Prostate gland (tissue), 2 donors: Measurements from ENCODE around the gene OSGEPL1. TPM values are rescaled to one million over a fixed set of nuclear protein-coding genes. Genes with fewer than 3 reads are reported as not detected.

Experiments
- DNase-seq: peaks from one replicate; pipeline ENCODE4 v3.0.0-alpha.2; 2019; ENCODE audit warnings: low spot score
- H3K27ac ChIP-seq, 2 donors: fragments of 200-600 bp; sonication (generic); 2 replicates each; pipeline ENCODE4 v1.5.1; 2017 to 2019
- H3K27me3 ChIP-seq: fragments of 200-600 bp; sonication (generic); replicated peaks from 2 replicates; pipeline ENCODE4 v1.5.1; 2019; ENCODE audit not compliant: insufficient read depth
- H3K36me3 ChIP-seq, 2 donors: fragments of 200-600 bp; sonication (generic); 1 replicate in 1 of 2; 2 replicates in 1 of 2; pipeline versions ENCODE4 v1.5.1 to v1.8.1; 2017 to 2019
- H3K4me1 ChIP-seq: fragments of 200-600 bp; sonication (generic); replicated peaks from 2 replicates; pipeline ENCODE4 v1.5.1; 2019
- H3K4me3 ChIP-seq, 2 donors: fragments of 200-600 bp; sonication (generic); 2 replicates each; pipeline ENCODE4 v1.5.1; 2017 to 2019
- H3K9me3 ChIP-seq: fragments of 200-600 bp; sonication (generic); 2 replicates; pipeline ENCODE4 v1.5.1; 2017
- CTCF ChIP-seq, 4 experiments: fragments of 200-600 bp in 2 of 4; fragments of 450-650 bp in 2 of 4; sonication (generic) in 2 of 4; IDR thresholded peaks; 1 replicate in 3 of 4; 2 replicates in 1 of 4; pipeline ENCODE4 v1.5.1; 2016 to 2019; ENCODE audit warnings: antibody characterized with exemption in 4 of 4, mild to moderate bottlenecking in 2 of 4, moderate library complexity in 2 of 4
- POLR2A ChIP-seq: fragments of 450-650 bp; IDR thresholded peaks from one replicate; pipeline ENCODE4 v1.6.1; 2016; ENCODE audit warnings: antibody characterized with exemption, mild to moderate bottlenecking
- POLR2AphosphoS5 ChIP-seq: sonication (generic); formaldehyde crosslinking; IDR thresholded peaks from one replicate; pipeline ENCODE4 v1.6.1; 2017; ENCODE audit warnings: antibody characterized with exemption
- WGBS: methylation state at CpG from one replicate; pipeline ENCODE4 v1.1.5; 2018; 5-methylcytosine and 5-hydroxymethylcytosine counted together
- intact Hi-C: fragments of 100-400 bp; cut with DNase I; formaldehyde crosslinking; loops from one replicate; pipeline ENCODE4 v1.14.2; 2022
- total RNA-seq, 2 donors: library from RNA; depleted of rRNA; stranded (reverse); fragments of >200 nt; gene quantifications; one replicate each; pipeline ENCODE4 v1.1.0, GENCODE V29; 2016

The OSGEPL1 gene
- total RNA-seq, 2 donors from 2014 or later, result 11.7 to 13.7 TPM

GRCh38 chr2:189798312-189799029 is 35.9 kb upstream of the OSGEPL1 start:
- Histone ChIP-seq H3K4me3 (no peak overlapping the region), H3K4me1 (no peaks in the 10 kb centered on the region), H3K36me3 (no peaks in the 10 kb centered on the region), H3K9me3 (no peaks in the 10 kb centered on the region), H3K27me3 (no peaks in the 10 kb centered on the region), H3K27ac (no peak overlapping the region)
- no peak for TF ChIP-seq POLR2A
- peak in 2 of 4 experiments; percentile 40 to 45 for TF ChIP-seq CTCF (IDR thresholded peaks at IDR 0.05)
- TF ChIP-seq POLR2AphosphoS5, result no peak
- intact Hi-C loops, result loop anchor here (2.0 kb wide), 1 partner anchor 272 kb away; no protein-coding TSS in a partner anchor
- WGBS, result 38% methylated on average over 4 of the region's 4 CpGs
- DNase-seq, result no peak

GRCh38 chr2:189797902-189798301 is 35.3 kb upstream of the OSGEPL1 start:
- H3K9me3 ChIP-seq, result no peaks in the 10 kb centered on the region
- DNase-seq, result no peak
- no peak overlapping the region for H3K27ac ChIP-seq
- H3K36me3 ChIP-seq, result no peaks in the 10 kb centered on the region
- WGBS, result 79% methylated on average over 6 of the region's 6 CpGs
- H3K4me3 ChIP-seq, result no peak overlapping the region
- no peaks in the 10 kb centered on the region for H3K4me1 ChIP-seq
- TF ChIP-seq POLR2AphosphoS5 (no peak), CTCF (IDR thresholded peaks at IDR 0.05) (no peak), POLR2A (no peak)
- no peaks in the 10 kb centered on the region for H3K27me3 ChIP-seq
- intact Hi-C loops, result loop anchor here (2.0 kb wide), 1 partner anchor 273 kb away; no protein-coding TSS in a partner anchor

- intact Hi-C loops, result no loop called here
- Histone ChIP-seq H3K36me3 (no peaks in the 10 kb centered on the region), H3K4me1 (no peaks in the 10 kb centered on the region), H3K27ac (no peak overlapping the region), H3K4me3 (no peak overlapping the region), H3K27me3 (no peaks in the 10 kb centered on the region), H3K9me3 (no peaks in the 10 kb centered on the region)
- WGBS, result 100% methylated on average over 1 of the region's 1 CpG
- TF ChIP-seq POLR2A (no peak), POLR2AphosphoS5 (no peak), CTCF (IDR thresholded peaks at IDR 0.05) (no peak)
- no peak for DNase-seq
These were observed 31.7 kb upstream of the OSGEPL1 start for GRCh38 chr2:189794310-189794709.

GRCh38 chr2:189791338-189792042 is 28.9 kb upstream of the OSGEPL1 start:
- Histone ChIP-seq H3K27me3 (no peaks in the 10 kb centered on the region), H3K9me3 (no peaks in the 10 kb centered on the region), H3K4me3 (no peak overlapping the region), H3K36me3 (no peaks in the 10 kb centered on the region), H3K27ac (no peak overlapping the region), H3K4me1 (no peaks in the 10 kb centered on the region)
- TF ChIP-seq POLR2AphosphoS5 (no peak), CTCF (IDR thresholded peaks at IDR 0.05) (no peak), POLR2A (no peak)
- no peak for DNase-seq
- intact Hi-C loops, result no loop called here
- 91% methylated on average over 12 of the region's 12 CpGs for WGBS
